Aorta (tissue), 5 donors: ENCODE measurements around the gene OR2V1. TPM values are rescaled to one million over a fixed set of nuclear protein-coding genes. Genes with fewer than 3 reads are reported as not detected.
"Not testable (repeated sequence)": the region's sequence is repeated elsewhere in the genome, so short reads cannot be mapped to it uniquely, and the experiment has no call there.

Experiments
- ATAC-seq: fragments of 200-7000 bp; cut with Tn5 transposase; one replicate; pipeline ENCODE4 v1.9.1; 2022; ENCODE audit warnings: moderate library complexity; ENCODE audit not compliant: low FRiP score
- DNase-seq, 2 donors: peaks; one replicate each; pipeline ENCODE4 v3.0.0-alpha.2; 2020
- H3K27ac ChIP-seq, 2 donors: one replicate each; pipeline ENCODE4 v1.5.1; 2013; ENCODE audit warnings: low read length in 2 of 2, mild to moderate bottlenecking in 2 of 2, moderate library complexity in 2 of 2, control low read depth in 1 of 2, inconsistent platforms in 1 of 2, low read depth in 1 of 2
- H3K27me3 ChIP-seq, 2 donors: one replicate each; pipeline ENCODE4 v1.6.1; 2013; ENCODE audit warnings: control low read depth in 1 of 2, low read length in 1 of 2, mild to moderate bottlenecking in 1 of 2, moderate library complexity in 1 of 2; ENCODE audit not compliant: insufficient read depth in 2 of 2, control insufficient read depth in 1 of 2
- H3K36me3 ChIP-seq, 2 donors: one replicate each; pipeline ENCODE4 v1.6.1; 2013; ENCODE audit warnings: control low read depth in 1 of 2, low read length in 1 of 2, mild to moderate bottlenecking in 1 of 2; ENCODE audit not compliant: insufficient read depth in 2 of 2, control insufficient read depth in 1 of 2
- H3K4me1 ChIP-seq, 2 donors: one replicate each; pipeline ENCODE4 v1.6.1; 2013; ENCODE audit warnings: low read length in 2 of 2, control low read depth in 1 of 2, mild to moderate bottlenecking in 1 of 2, moderate library complexity in 1 of 2; ENCODE audit not compliant: insufficient read depth in 2 of 2, control insufficient read depth in 1 of 2
- H3K4me3 ChIP-seq, 2 donors: one replicate each; pipeline ENCODE4 v1.5.1; 2013; ENCODE audit warnings: low read length in 2 of 2, control low read depth in 1 of 2, mild to moderate bottlenecking in 1 of 2
- H3K9me3 ChIP-seq: one replicate; pipeline ENCODE4 v1.6.1; 2013; ENCODE audit warnings: mild to moderate bottlenecking, low read length; ENCODE audit not compliant: control insufficient read depth
- WGBS, 2 donors: extraction: QIAGEN DNeasy Blood & Tissue Kit; methylation state at CpG; one replicate each; pipeline ENCODE4 v1.1.7; 2013; 5-methylcytosine and 5-hydroxymethylcytosine counted together
- intact Hi-C, 2 donors: fragments of 100-400 bp; cut with DNase I; formaldehyde crosslinking; loops; one replicate each; pipeline versions ENCODE4 v1.14.2 to v1.15.0; 2022
- polyA plus RNA-seq, 2 donors: library from polyadenylated mRNA; stranded (reverse); fragments of 200-250 nt; gene quantifications; one replicate each; pipeline ENCODE4 v1.2.3, GENCODE V29; 2013
- total RNA-seq, 2 donors: library from RNA; stranded (reverse); fragmentation: NEBNext Ultra II Directional; extraction: Animal tissue kit (Norgen Biotek cat#: 25700); gene quantifications; one replicate each; pipeline ENCODE4 v1.2.1, GENCODE V29; 2021
- donor health status: healthy with polysubstance abuse.
- donor health status: Bipolar disorder and iron deficiency.
- donor health status: DM: no; HTN: no; CAD: no.
- donor health status: DM: no; HTN: no; CAD: no.
- donor health status: DM: yes; HTN: yes; CAD: no.

OR2V1 gene
- total and polyA plus RNA-seq, 4 donors: not detected

DNA sequence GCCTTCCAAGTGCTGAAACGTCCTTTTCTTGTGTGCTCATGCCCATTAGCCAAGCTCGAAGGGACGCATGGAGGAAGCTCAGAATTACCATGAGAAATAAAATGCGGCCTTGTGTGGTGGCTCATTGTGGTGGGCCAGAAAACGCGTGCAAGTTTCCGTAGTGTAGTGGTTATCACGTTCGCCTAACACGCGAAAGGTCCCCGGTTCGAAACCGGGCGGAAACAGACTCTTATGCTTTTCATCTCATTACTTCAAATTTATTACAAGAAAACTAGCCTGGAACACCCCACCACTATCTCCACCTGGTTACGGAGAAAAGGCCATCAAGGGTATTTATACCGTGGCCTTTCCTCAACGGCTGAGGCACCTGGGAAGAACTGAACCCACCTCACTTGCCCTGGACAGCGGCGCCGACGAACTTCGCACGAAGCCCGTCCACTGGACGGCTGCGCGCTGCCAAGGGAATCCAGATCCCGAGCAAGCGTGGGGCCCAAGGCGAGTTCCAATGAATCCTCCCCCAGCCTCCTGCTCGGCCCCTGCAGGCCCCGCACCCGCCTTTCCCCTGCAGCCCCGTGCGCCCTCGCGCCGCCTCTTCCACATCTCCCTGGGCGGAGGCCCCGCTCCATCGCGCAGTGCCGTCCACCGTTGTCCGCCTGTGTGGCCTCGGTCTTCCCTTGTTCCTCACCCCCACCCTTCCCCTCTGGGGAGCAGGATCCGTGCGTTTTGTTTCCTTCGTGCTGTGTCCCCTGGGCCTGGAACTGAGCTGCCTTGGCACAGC lies 38.7 kb upstream of the OR2V1 start:
- H3K4me3 ChIP-seq, H3K36me3 ChIP-seq, intact Hi-C loops, H3K27me3 ChIP-seq, H3K4me1 ChIP-seq, H3K9me3 ChIP-seq, H3K27ac ChIP-seq, DNase-seq: not testable (repeated sequence)
- WGBS, 2 donors: 6% methylated on average over 36 to 50 of the region's 50 CpGs
- peak; percentile 33 for ATAC-seq

DNA sequence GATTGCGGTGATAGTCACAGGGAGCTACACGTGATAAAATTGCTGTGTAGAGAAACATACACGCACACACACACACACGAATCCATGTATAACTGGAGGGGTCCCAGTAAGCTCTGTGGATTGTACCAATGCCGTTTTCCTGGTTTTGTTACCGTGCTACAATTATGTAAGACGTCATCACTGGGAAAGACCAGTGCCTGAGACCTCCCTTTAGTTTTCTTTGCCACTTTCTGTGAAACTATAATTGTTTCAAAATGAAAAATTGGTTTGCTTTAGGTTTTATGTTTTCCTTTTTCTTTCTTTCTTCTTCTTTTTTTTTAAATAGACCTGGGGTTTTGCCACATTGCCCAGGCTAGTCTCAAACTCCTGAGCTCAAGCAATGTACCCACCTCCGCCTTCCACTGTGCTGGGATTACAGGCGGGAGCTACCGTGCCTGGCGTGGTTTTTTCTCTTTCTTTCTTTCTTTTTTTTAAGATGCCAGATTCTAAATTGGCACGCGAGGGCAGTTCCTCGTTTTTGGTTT lies 37.7 kb upstream of the OR2V1 start:
- no peaks in the 10 kb centered on the region for H3K27me3 ChIP-seq

DNA sequence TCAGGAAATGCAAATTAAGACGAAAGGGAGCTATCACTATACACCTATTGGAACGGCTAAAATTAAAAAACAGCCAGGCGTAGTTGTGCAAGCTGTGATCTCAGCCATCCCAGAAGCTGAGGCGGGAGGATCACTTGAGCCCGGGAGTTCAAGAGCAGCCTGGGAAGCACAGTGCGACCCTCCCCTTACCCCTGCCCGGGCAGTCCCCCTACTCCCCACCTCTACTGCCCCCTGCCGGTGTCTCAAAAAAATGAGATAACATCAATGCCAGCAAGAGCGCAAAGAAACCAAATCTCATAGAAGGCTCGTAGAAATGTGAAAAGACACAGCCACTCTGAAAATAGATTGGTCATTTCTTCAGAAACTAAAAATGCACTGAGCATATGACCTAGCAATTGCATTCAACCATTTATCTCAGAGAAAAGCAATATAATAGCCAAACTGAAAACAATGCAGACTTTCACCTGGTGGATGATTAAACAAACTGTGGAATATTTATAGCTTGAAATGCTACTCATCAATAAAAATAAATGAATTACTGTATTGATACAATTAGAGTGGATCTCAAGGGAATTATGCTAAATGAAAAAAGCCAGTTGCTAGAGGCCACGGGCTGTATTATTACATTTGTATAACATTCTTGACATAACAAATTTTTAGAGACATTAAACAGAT lies 37.0 kb upstream of the OR2V1 start:
- Histone ChIP-seq H3K9me3 (no peaks in the 10 kb centered on the region), H3K4me1 (no peaks in the 10 kb centered on the region), H3K36me3 (no peaks in the 10 kb centered on the region), H3K4me3 (no peak overlapping the region), H3K27ac (no peak overlapping the region), H3K27me3 (no peaks in the 10 kb centered on the region)
- DNase-seq: no peak
- ATAC-seq: no peak
- intact Hi-C loops: no loop called here
- WGBS, 2 donors: 11 to 16% methylated on average over 11 of the region's 11 CpGs

More for the DNA sequence above, 37.7 kb upstream of the OR2V1 start:
- H3K4me3 ChIP-seq: no peak overlapping the region
- intact Hi-C loops: no loop called here
- no peak overlapping the region for H3K27ac ChIP-seq
- H3K4me1 ChIP-seq: no peaks in the 10 kb centered on the region
- ATAC-seq (no peak), DNase-seq (no peak)
- H3K9me3 ChIP-seq: no peaks in the 10 kb centered on the region
- no peaks in the 10 kb centered on the region for H3K36me3 ChIP-seq
- 23 to 35% methylated on average over 14 of the region's 14 CpGs for WGBS, 2 donors

DNA sequence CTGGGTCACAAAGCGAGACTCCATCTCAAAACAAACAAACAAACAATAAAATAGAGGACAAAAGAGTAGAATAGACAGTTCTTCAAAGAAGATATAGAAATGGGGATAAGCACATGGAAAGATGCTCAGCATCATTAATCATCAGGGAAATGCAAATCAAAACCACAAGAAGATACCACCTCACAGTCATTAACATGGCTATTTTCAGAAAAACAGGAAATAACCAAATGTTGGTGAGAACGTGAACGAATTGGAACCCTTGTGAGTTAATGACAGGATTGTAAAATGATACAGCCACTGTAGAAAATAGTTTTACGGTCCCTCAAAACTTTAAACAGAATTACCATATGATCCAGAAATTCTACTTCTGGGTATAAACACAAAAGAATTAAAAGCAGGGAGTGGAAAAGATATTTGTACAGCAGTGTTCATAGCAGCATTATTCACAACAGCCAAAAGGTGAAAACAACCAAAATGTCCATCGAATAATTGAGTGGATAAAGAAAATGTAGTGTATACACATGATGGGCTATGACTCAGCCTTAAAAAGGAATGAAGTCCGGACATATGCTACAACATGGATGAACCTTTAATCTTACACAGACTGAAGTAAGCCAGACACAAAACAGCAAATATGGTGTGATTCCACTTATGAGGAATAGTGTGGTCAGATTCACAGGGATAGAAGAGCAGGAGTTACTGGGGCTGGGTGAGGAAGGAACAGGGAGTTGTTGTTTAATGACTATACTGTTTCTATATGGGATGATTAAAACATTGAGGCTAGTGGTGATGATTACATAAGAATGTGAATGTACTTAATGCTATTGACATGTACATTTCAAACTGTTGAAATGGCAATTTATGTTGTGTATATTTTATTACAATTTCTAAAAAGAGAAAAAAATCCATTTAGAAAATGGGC lies 36.1 kb upstream of the OR2V1 start:
- ATAC-seq: no peak
- no peak for DNase-seq
- Histone ChIP-seq H3K36me3 (no peaks in the 10 kb centered on the region), H3K4me1 (no peaks in the 10 kb centered on the region), H3K27ac (no peak overlapping the region), H3K9me3 (no peaks in the 10 kb centered on the region), H3K27me3 (no peaks in the 10 kb centered on the region), H3K4me3 (no peak overlapping the region)
- WGBS, 2 donors: 70 to 73% methylated on average over 6 of the region's 6 CpGs
- intact Hi-C loops: no loop called here

DNA sequence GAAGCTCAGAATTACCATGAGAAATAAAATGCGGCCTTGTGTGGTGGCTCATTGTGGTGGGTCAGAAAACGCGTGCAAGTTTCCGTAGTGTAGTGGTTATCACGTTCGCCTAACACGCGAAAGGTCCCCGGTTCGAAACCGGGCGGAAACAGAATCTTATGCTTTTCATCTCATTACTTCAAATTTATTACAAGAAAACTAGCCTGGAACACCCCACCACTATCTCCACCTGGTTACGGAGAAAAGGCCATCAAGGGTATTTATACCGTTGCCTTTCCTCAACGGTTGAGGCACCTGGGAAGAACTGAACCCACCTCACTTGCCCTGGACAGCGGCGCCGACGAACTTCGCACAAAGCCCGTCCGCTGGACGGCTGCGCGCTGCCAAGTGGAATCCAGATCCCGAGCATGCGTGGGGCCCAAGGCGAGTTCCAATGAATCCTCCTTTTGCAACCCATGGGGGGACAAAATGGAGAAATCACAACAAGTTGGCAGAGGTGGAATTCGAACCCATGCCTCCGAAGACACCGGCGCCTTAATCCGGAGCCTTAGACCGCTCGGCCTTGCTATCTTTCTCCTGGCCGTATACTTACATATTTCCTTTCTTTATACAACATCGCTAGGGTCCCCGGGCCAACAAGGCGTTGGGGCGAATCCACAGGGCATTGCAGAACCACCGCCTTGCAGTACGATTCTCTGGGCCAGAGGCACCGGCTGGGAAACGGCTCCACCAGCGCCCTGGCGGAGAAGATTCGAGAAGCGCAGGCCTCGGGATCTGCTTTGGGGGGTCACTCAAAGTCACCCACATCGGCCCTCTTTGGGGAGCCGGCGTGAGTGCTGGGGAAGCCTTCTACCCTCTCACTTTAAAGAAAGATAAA lies 33.3 kb upstream of the OR2V1 start:
- Histone ChIP-seq H3K4me1 (no peaks in the 10 kb centered on the region), H3K27ac (no peak overlapping the region), H3K4me3 (no peak overlapping the region), H3K9me3 (no peaks in the 10 kb centered on the region), H3K36me3 (no peaks in the 10 kb centered on the region), H3K27me3 (no peaks in the 10 kb centered on the region)
- 9 to 12% methylated on average over 44 to 51 of the region's 52 CpGs for WGBS, 2 donors
- no peak for ATAC-seq
- intact Hi-C loops: no loop called here
- DNase-seq: no peak

DNA sequence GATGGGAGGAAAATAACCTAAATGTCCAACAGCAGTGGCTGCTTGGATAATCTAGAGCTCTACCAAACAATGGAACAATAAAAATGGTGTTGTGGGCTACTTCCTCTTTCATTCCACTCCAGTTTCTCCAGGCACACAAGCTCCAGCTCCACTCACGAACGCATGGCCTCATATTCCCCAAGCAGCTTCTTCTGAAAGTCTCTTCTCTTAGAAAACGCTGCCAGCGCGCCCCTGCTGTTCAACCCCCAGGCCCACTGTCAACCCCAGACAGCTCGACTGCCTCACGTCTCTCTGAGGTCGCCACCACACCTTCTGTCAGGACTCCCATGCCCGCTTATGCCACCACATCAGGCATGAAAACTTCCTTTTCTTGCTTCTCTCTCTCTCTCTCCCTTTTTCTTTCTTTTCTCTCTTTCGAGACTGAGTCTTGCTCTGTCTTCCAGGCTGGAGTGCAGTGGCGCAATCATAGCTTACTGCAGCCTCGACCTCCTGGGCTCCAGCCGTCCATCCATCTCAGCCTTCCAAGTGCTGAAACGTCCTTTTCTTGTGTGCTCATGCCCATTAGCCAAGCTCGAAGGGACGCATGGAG lies 32.6 kb upstream of the OR2V1 start:
- DNase-seq: no peak

DNA sequence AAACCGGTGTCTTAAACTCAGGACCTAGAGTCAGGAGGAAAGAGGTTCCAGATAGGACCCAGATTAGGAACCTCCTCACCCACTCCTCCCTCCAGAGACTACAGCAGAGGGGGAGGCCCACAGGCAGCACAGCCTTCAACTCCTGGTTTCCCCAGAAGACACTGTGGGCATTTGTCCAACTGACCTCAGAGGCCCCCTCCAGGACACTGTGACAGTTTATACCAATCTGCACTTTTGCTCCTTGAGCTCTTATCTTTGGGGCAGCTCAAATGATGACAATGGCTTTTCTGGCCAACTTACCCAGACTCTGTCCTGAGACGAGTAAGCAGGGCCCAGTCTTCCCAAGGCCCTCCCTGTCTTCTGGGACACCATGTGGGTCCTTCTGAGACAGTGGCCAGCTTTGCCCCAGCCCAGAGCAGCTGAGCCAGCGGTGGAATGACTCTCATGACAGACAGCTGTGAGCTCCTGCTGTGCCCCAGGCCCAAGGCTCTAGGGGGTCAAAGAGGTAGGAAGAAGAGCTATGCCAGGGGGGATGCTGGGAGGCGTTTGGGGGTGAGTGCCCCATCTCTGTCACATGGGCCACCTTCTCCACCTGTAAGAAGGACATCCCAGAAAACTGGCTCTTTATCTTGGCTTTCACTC lies 30.7 kb upstream of the OR2V1 start:
- no peaks in the 10 kb centered on the region for H3K9me3 ChIP-seq
- no peaks in the 10 kb centered on the region for H3K36me3 ChIP-seq
- no peak overlapping the region for H3K27ac ChIP-seq
- 72 to 82% methylated on average over 4 of the region's 4 CpGs for WGBS, 2 donors
- intact Hi-C loops: no loop called here
- no peak for ATAC-seq
- no peak for DNase-seq
- no peak overlapping the region for H3K4me3 ChIP-seq
- no peaks in the 10 kb centered on the region for H3K27me3 ChIP-seq
- H3K4me1 ChIP-seq: no peaks in the 10 kb centered on the region

More for the DNA sequence above, 32.6 kb upstream of the OR2V1 start:
- no peaks in the 10 kb centered on the region for H3K4me1 ChIP-seq
- H3K27ac ChIP-seq: no peak overlapping the region
- H3K4me3 ChIP-seq: no peak overlapping the region
- intact Hi-C loops: no loop called here
- no peaks in the 10 kb centered on the region for H3K9me3 ChIP-seq
- no peaks in the 10 kb centered on the region for H3K27me3 ChIP-seq
- ATAC-seq: no peak
- 49% methylated on average over 14 to 16 of the region's 16 CpGs for WGBS, 2 donors
- H3K36me3 ChIP-seq: no peaks in the 10 kb centered on the region
